ENCODE measurements around the gene NRROS.
A peak's percentile ranks its signal among the peaks of the same experiment; 100 is the strongest.

Gene NRROS

DNA sequence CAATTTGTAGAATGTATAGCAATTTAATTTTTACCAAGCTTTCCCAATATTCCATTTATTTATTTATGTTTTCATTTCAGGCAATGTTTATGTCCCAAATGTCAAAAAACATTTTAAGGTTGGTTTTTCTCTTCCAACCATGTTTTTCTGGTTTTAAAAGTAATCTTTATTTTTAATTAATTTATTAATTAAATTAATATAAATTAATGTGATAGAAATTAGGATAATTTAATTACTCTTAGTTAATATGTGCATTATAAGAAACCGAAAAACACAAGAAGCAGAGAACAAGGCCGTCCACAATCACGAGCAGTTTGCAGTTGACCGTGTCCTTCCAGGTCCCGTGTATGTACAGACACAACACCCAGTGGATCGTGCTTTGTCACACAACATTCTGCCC, 36.8 kb upstream of the NRROS start:
- TF ChIP-seq SUZ12 (IDR thresholded peaks at IDR 0.05) (no peak), BHLHE40 (IDR thresholded peaks at IDR 0.05; ENCODE audit: borderline replicate concordance) (no peak), FOXM1 (IDR thresholded peaks at IDR 0.05; ENCODE audit: borderline replicate concordance) (no peak), ARNT (IDR thresholded peaks at IDR 0.05) (no peak), L3MBTL2 (conservative IDR thresholded peaks at IDR 0.05) (no peak), ZNF384 (IDR thresholded peaks at IDR 0.05) (no peak), NFRKB (IDR thresholded peaks at IDR 0.05) (no peak)
- TF ChIP-seq, protein P1, sequence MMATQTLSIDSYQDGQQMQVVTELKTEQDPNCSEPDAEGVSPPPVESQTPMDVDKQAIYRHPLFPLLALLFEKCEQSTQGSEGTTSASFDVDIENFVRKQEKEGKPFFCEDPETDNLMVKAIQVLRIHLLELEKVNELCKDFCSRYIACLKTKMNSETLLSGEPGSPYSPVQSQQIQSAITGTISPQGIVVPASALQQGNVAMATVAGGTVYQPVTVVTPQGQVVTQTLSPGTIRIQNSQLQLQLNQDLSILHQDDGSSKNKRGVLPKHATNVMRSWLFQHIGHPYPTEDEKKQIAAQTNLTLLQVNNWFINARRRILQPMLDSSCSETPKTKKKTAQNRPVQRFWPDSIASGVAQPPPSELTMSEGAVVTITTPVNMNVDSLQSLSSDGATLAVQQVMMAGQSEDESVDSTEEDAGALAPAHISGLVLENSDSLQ (IDR thresholded peaks at IDR 0.05) = no peak
- DNase-seq (ENCODE audit: extremely low spot score) = no peak
- POLR2A ChIA-PET = no interaction called here
- CTCF ChIA-PET = interaction anchor here (0.6 kb wide), 1 partner anchor 27 kb away, joined by 3 read pairs; no protein-coding TSS in a partner anchor

DNA sequence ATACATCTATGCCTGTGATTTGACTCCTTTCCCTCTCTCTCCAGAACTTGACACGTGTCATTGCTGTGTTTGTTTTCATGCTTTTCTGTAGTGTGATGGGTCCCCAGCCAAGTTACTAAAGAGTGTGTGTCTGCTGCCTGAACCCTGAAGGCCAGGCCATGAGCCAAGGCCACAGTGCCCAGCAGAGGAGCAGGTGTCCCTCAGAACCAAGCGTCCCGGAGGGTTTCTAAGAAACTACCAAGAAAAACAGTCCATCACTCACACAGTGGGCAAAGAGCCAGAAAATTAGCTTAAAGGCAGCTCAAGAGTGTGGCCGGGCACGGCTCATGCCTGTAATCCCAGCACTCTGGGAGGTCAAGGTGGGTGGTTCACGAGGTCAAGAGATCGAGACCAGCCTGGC, 35.8 kb upstream of the NRROS start:
- ChIA-PET CTCF (no interaction called here), POLR2A (no interaction called here)
- DNase-seq (ENCODE audit: extremely low spot score) = no peak
- TF ChIP-seq FOXA1 (IDR thresholded peaks at IDR 0.05) (no peak), FOXK2 (IDR thresholded peaks at IDR 0.05) (no peak), NFRKB (IDR thresholded peaks at IDR 0.05) (no peak), LEF1 (IDR thresholded peaks at IDR 0.05; ENCODE audit: borderline replicate concordance) (no peak), BHLHE40 (IDR thresholded peaks at IDR 0.05; ENCODE audit: borderline replicate concordance) (no peak), HDGF (IDR thresholded peaks at IDR 0.05; ENCODE audit: borderline replicate concordance) (no peak), L3MBTL2 (conservative IDR thresholded peaks at IDR 0.05) (no peak), FOXM1 (IDR thresholded peaks at IDR 0.05; ENCODE audit: borderline replicate concordance) (no peak), CTBP1 (IDR thresholded peaks at IDR 0.05; ENCODE audit: borderline replicate concordance) (no peak)
- TF ChIP-seq, protein P1 (IDR thresholded peaks at IDR 0.05) = no peak

DNA sequence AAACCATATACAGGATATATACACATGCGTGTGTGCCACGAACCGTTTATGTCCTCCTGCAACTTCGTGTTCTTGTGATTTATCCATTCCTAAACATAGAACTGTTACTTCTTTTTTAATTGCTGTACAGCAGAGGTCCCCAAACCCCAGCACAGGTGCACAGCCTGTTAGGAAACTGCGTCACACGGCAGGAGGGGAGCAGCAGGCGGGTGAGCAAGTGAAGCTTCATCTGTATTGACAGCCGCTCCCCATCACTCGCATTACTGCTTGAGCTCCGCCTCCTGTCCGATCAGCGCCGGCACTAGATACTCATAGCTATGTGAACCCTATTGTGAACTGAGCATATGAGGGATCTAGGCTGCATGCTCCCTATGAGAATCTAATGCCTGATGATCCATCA, 34.9 kb upstream of the NRROS start:
- TF ChIP-seq ARNT (IDR thresholded peaks at IDR 0.05) (no peak), CTBP1 (IDR thresholded peaks at IDR 0.05; ENCODE audit: borderline replicate concordance) (no peak), NFRKB (IDR thresholded peaks at IDR 0.05) (no peak), FOXK2 (IDR thresholded peaks at IDR 0.05) (no peak), FOXM1 (IDR thresholded peaks at IDR 0.05; ENCODE audit: borderline replicate concordance) (no peak), FOXA1 (IDR thresholded peaks at IDR 0.05) (no peak), SP1 (IDR thresholded peaks at IDR 0.05) (no peak), HDGF (IDR thresholded peaks at IDR 0.05; ENCODE audit: borderline replicate concordance) (no peak), BHLHE40 (IDR thresholded peaks at IDR 0.05; ENCODE audit: borderline replicate concordance) (no peak)
- no peak for DNase-seq (ENCODE audit: extremely low spot score)
- CTCF ChIA-PET = no interaction called here
- POLR2A ChIA-PET = no interaction called here

DNA sequence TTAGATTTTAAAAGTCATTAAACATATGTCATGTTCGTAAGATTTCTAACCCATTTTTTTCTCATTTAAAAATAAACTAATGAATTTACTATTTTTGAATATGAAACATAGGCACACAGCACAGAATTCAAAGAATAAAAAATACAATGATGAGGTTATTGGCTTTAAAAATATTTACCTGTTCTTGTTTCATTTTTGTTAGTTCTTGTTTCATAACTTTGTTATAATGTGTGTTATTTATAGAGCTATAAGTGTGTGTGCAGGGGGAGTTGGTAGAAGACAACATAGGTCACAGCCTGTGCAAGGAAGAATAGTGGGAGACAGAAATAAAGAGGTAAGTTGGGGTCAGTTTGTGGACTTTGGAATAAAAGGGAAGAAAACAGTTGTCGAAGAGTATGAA, 30.8 kb upstream of the NRROS start:
- TF ChIP-seq FOXM1 (IDR thresholded peaks at IDR 0.05; ENCODE audit: borderline replicate concordance) (no peak), CTBP1 (IDR thresholded peaks at IDR 0.05; ENCODE audit: borderline replicate concordance) (no peak), ARNT (IDR thresholded peaks at IDR 0.05) (no peak), HDGF (IDR thresholded peaks at IDR 0.05; ENCODE audit: borderline replicate concordance) (no peak)
- DNase-seq (ENCODE audit: extremely low spot score) = no peak
- POLR2A ChIA-PET = interaction anchor here (1.6 kb wide), 1 partner anchor 24 kb away, joined by 8 read pairs; no protein-coding TSS in a partner anchor
- CTCF ChIA-PET = interaction anchor here (1.6 to 1.8 kb wide), 2 partner anchors 17 to 77 kb away, joined by 5 to 6 read pairs; no protein-coding TSS in a partner anchor

DNA sequence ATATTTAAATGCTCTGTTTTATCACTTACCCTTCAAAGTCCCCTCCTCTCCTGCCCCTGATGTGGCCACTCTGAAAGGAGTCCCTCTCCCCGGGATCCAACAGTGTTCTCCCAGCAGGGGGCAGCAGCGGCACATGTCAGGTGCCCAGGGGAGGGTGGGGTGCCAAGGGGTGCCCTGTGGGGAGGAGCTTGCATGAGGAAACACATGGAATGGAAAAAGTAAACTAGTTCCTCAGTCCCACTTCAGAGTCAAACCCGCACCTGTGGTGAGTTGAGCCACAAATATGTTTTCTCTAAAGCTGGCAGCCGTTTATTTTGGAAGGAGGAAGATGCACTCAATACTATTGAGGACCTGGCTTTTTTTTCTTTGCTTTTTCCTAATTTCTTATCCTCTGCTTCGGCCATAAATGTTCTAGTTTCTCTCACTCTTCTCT, 30.1 kb upstream of the NRROS start:
- no peak for TF ChIP-seq ZNF384 (IDR thresholded peaks at IDR 0.05)
- TF ChIP-seq TARDBP (IDR thresholded peaks at IDR 0.05) = no peak
- no peak for TF ChIP-seq FOXM1 (IDR thresholded peaks at IDR 0.05; ENCODE audit: borderline replicate concordance)
- TF ChIP-seq L3MBTL2 (conservative IDR thresholded peaks at IDR 0.05) = no peak
- TF ChIP-seq, protein P1 (IDR thresholded peaks at IDR 0.05) = no peak
- TF ChIP-seq SP1 (IDR thresholded peaks at IDR 0.05) = no peak
- DNase-seq (ENCODE audit: extremely low spot score) = peak; percentile 79
- ChIA-PET CTCF (interaction anchor here (0.5 to 1.8 kb wide), 10 partner anchors 13 to 100 kb away, joined by 3 to 7 read pairs (median 4); no protein-coding TSS in a partner anchor), POLR2A (interaction anchor here (1.6 kb wide), 1 partner anchor 23 kb away, joined by 8 read pairs; no protein-coding TSS in a partner anchor)

DNA sequence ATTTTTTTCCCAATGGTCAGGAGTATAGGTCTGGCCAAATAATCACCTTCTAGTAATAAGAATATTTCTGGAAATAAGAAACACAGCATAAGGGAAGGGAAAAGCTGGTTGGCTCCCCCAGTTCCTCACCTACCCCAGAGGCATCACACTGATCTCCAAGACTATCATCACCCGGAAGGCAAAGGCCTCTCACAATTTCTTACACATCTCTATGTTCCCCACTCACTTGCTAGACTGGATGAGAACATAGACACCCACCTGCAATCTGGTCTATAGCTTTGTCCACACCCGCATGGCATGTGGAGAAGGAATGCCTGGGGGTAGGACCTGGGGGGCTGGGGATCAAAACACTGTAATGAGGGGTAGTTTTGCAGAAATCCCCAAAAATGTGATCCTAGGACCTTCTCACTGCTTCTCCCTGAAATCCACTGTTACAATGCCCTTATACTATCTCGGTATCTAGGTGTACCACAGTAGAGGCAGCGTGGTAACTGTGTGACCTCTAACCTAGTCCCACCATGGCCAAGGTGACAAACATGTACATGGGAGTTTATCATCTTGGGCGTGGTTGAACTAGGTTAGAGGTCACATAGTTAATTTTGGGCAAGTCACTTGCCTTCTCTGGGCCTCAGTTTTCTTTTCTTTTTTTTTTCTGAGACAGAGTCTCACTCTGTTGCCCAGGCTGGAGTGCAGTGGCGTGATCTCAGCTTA, 29.5 kb upstream of the NRROS start:
- ChIA-PET CTCF (interaction anchor here (0.5 to 1.8 kb wide), 10 partner anchors 12 to 99 kb away, joined by 3 to 7 read pairs (median 4); no protein-coding TSS in a partner anchor), POLR2A (interaction anchor here (1.6 kb wide), 1 partner anchor 22 kb away, joined by 8 read pairs; no protein-coding TSS in a partner anchor)
- TF ChIP-seq L3MBTL2 (conservative IDR thresholded peaks at IDR 0.05) = no peak
- no peak for TF ChIP-seq TARDBP (IDR thresholded peaks at IDR 0.05)
- TF ChIP-seq SUZ12 (IDR thresholded peaks at IDR 0.05) = no peak
- no peak for TF ChIP-seq FOXM1 (IDR thresholded peaks at IDR 0.05; ENCODE audit: borderline replicate concordance)
- TF ChIP-seq ZNF384 (IDR thresholded peaks at IDR 0.05) = no peak
- TF ChIP-seq ELF4 (IDR thresholded peaks at IDR 0.05) = no peak
- no peak for TF ChIP-seq BHLHE40 (IDR thresholded peaks at IDR 0.05; ENCODE audit: borderline replicate concordance)
- no peak for TF ChIP-seq FOXK2 (IDR thresholded peaks at IDR 0.05)
- no peak for TF ChIP-seq LEF1 (IDR thresholded peaks at IDR 0.05; ENCODE audit: borderline replicate concordance)
- no peak for TF ChIP-seq NFRKB (IDR thresholded peaks at IDR 0.05)
- DNase-seq (ENCODE audit: extremely low spot score) = no peak

Data from HEK293T (cell line).